ENCODE measurements around the gene CYTH4.

Gene CYTH4

DNA sequence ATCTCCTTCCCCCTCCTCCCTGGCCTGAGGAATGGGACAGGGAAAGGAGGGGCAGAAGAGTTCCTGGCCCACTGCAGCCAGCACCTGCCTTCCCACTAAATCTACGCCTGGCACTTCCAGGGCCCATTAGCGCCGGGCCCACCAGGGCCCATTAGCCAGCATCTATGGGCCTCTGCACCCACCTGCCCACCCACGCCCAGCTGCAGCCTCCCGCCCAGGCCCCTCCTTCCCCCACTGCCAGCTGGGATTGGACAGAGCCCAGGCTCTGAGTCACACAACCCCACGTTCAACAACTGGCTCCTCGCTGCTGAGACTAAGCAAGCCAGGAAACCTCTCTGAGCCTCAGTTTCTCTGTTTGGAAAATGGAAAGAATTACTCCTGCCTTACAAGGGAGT lies 48.7 kb downstream of the CYTH4 start:
- no peak for DNase-seq

- no peak for DNase-seq
Observed at GRCh38 chr22:37331856-37332536, 49.7 kb downstream of the CYTH4 start.

GRCh38 chr22:37333724-37334460 lies 51.6 kb downstream of the CYTH4 start:
- DNase-seq: no peak

DNA sequence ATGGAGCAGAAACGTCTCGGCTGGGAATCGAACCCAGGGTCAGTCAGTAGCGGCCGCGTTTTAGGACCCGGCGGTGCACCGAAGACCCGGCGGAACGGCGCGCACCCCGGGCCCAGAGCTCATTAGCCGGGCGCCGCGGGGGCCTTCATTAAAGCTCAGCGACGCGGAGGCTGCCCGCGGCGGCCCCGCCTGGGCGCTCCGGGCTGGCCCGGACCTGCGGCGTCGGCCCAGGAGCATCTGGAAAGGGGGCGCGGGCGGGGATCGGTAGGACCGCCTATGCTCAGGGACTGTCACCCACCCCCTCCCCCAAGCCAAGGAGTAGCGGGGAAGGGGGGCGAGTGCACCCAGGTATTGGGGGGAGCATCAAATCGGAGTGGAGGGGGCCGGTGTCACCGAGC lies 52.2 kb downstream of the CYTH4 start:
- no peak for DNase-seq

- no peak for DNase-seq
Observed at GRCh38 chr22:37334859-37335805, 52.8 kb downstream of the CYTH4 start.

- no peak for DNase-seq
Observed at GRCh38 chr22:37335806-37336199, 53.5 kb downstream of the CYTH4 start.

- no peak for DNase-seq
Observed at GRCh38 chr22:37336579-37336978, 54.3 kb downstream of the CYTH4 start.

DNA sequence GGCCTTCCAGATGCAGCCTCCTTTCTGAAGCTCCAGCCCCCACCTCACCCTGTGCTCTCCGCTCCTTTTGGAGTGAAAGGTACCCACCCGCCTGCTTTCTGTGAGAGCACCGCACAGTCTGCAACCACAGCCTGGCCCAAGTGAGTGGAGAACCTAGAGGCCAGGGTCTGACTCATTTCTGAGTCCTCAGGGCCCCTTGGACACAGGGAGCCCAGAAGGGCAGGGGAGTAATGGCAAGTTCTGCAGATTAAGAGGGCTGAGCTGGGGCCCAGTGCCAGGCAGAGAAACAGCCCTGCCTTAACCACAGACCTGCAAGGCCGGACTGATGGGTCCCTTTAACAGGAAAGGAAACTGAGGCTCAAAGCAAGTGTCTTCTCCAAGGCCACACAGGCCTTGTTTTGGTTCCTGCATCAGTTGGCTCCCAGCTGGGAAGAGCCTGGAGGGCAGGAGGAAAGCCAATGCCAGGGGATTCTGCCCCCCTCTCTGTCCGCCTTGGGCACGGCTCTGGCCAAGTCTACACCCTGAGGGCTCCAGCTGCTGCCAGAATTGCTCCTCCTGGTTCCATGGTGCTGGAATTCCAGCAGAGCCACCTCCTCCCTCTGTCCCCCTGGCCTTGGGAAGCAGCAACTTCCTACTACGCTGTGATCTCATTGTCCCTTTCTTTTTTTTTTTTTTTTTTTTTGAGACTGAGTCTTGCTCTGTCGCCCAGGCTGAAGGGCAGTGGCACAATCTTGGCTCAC lies 55.1 kb downstream of the CYTH4 start:
- no peak for DNase-seq

GRCh38 chr22:37338539-37339246 lies 56.4 kb downstream of the CYTH4 start:
- DNase-seq: no peak

DNA sequence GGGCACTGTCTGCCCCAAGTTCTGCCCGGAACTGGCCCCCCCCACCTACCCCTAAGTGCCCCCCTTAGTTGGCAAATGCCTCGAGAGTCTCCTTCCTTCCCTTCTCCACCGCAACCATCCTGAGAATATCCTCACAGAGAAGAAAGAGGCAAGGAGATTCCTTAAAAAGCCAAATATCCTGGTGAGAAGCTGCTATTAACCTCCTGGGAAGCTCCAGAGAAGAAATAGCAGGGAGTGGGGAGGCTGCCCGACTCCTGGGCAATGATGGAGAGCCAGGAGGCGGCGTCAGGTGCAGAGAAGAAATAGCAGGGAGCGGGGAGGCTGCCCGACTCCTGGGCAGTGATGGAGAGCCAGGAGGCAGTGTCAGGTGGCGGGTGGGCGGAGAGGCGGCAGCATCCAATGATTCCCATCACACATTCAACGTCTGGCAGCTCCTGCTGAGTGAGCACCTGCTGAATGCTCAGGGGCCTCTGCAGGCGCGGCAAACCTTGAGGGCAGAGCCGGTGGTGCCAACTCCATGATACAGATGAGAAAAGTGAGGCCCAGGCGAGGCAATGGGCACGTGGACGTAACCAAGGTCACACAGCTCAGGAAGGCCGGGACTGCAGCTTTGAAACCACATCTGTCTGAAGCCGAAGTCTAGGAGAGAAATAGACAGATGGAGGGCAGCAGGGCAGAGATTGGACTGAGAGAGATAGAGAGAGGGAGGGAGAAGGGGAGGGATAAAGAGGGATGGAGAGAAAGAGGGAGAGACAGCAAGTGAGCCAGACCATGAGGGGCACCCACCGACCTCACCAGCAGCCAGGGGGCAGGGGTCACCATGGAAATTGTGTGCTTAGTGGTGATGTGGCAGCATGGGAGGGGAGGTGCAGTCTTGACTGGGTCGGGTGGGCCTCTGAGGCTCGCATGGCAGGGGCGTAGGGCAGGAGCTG lies 58.3 kb downstream of the CYTH4 start:
- DNase-seq: no peak

DNA sequence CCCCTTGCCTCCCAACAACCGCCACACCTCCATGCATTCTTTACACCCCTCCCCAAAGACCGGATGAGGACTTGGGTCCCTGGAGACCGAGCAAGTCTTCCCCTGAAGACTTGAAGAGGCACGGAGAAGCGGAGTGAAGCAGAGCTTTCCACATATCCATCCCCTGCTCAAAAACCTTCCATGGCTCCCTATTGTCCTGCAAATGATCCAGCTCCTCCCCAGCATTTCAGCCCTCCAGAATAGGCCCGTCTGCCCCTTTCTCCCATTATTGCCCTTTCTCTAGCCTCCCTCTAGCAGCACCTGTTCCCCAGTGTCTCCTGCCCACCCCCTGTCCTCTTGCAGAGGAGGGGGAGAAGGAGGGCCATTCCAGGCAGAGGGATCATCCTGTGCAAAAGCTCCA lies 59.8 kb downstream of the CYTH4 start:
- DNase-seq: no peak

DNA sequence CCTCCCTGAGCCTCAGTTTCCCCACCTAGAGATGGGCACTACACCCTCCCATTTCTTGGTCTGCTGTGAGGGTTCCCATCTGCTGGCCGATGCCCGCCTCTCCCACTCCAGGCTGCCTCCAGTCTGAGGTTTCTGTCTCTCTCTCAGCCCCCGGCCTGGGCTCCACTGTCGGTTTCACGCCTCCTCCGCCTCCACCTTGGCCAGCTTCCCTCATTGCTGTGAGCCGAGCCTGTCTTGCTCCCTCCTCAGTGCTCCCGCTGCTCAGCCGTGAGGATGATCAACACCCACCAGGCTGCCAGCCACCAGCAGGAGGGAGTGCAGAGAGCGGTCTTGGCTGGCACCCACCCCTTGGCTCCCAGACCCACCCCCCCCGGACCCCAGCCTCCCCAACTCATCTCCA lies 61.0 kb downstream of the CYTH4 start:
- no peak for DNase-seq

- no peak for DNase-seq
Observed at GRCh38 chr22:37343863-37344734, 61.8 kb downstream of the CYTH4 start.

GRCh38 chr22:37344735-37345449 lies 62.6 kb downstream of the CYTH4 start:
- DNase-seq: no peak

- DNase-seq: no peak
Observed at GRCh38 chr22:37345863-37346504, 63.7 kb downstream of the CYTH4 start.

DNA sequence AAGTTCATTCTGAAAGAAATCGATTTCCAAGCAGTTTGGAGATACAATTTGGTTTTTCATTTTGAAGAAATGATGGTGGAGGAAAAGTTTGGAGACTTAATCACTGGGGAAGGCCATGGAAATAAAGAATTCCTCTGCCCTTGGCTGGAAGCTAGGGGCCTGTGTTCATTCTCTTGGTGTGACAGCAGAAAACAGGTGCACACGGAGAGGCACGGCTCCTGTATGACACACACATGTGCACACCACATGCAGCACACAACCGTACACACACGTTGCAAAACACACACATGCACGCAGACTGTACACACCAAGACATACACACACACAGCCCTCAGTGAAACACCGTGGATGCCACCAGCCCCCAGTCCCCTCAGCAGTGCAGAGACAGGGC lies 64.2 kb downstream of the CYTH4 start:
- DNase-seq: no peak

DNA sequence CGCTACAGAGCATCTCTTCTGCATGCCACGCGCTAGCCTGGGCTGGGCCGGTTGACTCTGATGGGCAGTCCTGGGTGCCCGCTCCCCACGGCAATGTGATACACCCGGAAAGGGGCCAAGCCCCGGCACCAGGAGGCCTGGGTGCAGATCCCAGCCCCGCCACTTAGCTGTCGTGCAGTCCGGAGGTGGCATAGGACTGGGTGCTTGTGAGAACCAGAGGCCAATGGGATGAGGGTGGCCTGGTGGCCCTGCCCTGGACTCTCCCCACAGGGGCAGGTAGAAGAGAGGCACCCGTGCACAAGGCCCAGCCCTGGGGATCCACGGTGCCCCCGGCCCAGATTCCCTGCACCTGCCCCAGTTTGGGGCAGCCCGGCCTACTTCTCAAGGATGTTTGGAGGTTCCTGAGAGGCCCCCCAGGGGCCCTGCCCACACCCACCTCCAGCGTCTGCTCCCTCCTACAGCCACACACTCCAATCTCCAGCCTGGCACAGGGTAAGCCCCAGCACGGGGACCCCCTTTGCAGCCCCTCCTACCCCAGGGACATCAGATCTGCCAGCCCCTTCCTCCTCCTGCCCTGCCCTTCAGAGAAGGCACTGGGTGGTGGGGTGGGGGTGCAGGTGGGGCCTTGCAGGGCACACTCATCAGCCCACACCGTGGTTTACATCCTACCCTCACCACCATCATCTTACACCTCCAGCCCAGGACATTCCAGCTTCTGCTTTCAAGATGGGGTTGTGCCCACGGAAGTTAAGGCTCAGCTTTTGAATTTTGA lies 66.9 kb downstream of the CYTH4 start:
- no peak for DNase-seq

DNA sequence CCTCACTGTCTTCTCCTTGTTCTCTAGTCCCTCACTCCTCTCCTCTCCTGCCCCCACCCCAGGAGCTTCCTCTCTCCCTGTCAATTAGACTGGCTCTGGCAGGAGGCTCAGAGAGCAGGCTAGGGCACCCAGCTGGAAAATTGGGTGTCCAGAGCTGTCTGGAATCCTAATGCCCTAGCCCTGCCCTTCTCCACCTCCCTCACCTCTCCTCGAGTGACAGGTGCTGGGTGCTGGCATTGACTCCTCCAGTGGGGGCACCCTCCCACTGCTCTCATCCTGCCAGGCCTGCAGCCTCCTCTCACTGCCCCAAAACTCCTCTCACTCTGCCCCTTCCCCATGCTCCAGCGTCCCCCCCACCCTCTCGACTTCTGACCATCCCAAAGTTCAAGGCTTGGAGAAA lies 68.9 kb downstream of the CYTH4 start:
- DNase-seq: no peak
